HepG2 (cell line): ENCODE measurements around the gene CAPS. TPM values are rescaled to one million over a fixed set of nuclear protein-coding genes. Genes with fewer than 3 reads are reported as not detected.

Experiments used
- BRF2 ChIP-seq: sonication (generic); formaldehyde crosslinking; IDR thresholded peaks from 2 replicates; pipeline ENCODE4 v1.8.1; 2022; ENCODE audit warnings: mild to moderate bottlenecking, missing genetic modification reagents
- CC2D1A ChIP-seq: sonication (generic); formaldehyde crosslinking; IDR thresholded peaks from 2 replicates; pipeline ENCODE4 v1.8.1; 2023; ENCODE audit warnings: mild to moderate bottlenecking, missing genetic modification reagents
- CREM ChIP-seq, 2 experiments: sonication (generic) in 1 of 2; formaldehyde crosslinking in 1 of 2; IDR thresholded peaks; 2 replicates each; pipeline versions ENCODE4 v1.4.0 to v1.6.1; 2016 to 2020; ENCODE audit warnings: antibody characterized with exemption in 1 of 2, mild to moderate bottlenecking in 1 of 2, missing genetic modification reagents in 1 of 2
- EZH2 ChIP-seq: conservative IDR thresholded peaks from 2 replicates; pipeline ENCODE4 v1.6.1; 2012; ENCODE audit warnings: mild to moderate bottlenecking, low read depth, low read length, moderate library complexity
- IKZF1 ChIP-seq: fragments of 450-650 bp; IDR thresholded peaks from 2 replicates; pipeline ENCODE4 v1.7.1; 2016
- IRF1 ChIP-seq: sonication (generic); formaldehyde crosslinking; IDR thresholded peaks from 2 replicates; pipeline ENCODE4 v1.4.0; 2020; ENCODE audit warnings: low read depth, mild to moderate bottlenecking, missing genetic modification reagents
- LCORL ChIP-seq, 2 experiments: fragments of 450-650 bp in 1 of 2; sonication (generic) in 1 of 2; formaldehyde crosslinking in 1 of 2; IDR thresholded peaks; 2 replicates each; pipeline versions ENCODE4 v1.5.0 to v1.6.1; 2017 to 2020; ENCODE audit warnings: antibody characterized with exemption in 1 of 2, missing genetic modification reagents in 1 of 2
- PLRG1 ChIP-seq: fragments of 450-650 bp; conservative IDR thresholded peaks from 2 replicates; pipeline ENCODE4 v1.6.1; 2016
- RFX3 ChIP-seq: IDR thresholded peaks from 2 replicates; pipeline ENCODE4 v1.6.1; 2016; ENCODE audit warnings: missing biosample characterization, missing genetic modification reagents
- RFXANK ChIP-seq: IDR thresholded peaks from 2 replicates; pipeline ENCODE4 v1.6.1; 2016
- SP1 ChIP-seq, 2 experiments: fragments of 450-650 bp in 1 of 2; sonication (generic) in 1 of 2; formaldehyde crosslinking in 1 of 2; IDR thresholded peaks; 2 replicates each; pipeline versions ENCODE4 v1.4.0 to v1.6.1; 2016 to 2020; ENCODE audit warnings: missing genetic modification reagents in 1 of 2
- TP53 ChIP-seq: sonication (generic); formaldehyde crosslinking; conservative IDR thresholded peaks from 2 replicates; pipeline ENCODE4 v1.4.0; 2020; ENCODE audit warnings: missing genetic modification reagents
- ZBTB1 ChIP-seq: sonication (generic); formaldehyde crosslinking; IDR thresholded peaks from 2 replicates; pipeline ENCODE4 v1.4.0; 2020; ENCODE audit warnings: missing genetic modification reagents, borderline replicate concordance
- ZBTB2 ChIP-seq: sonication (generic); formaldehyde crosslinking; IDR thresholded peaks from 2 replicates; pipeline ENCODE4 v1.8.0; 2022; ENCODE audit warnings: low read depth, missing genetic modification reagents
- ZC3H4 ChIP-seq: sonication (generic); formaldehyde crosslinking; IDR thresholded peaks from 2 replicates; pipeline ENCODE4 v1.4.0; 2020; ENCODE audit warnings: missing genetic modification reagents, borderline replicate concordance
- ZNF121 ChIP-seq: sonication (generic); formaldehyde crosslinking; IDR thresholded peaks from 2 replicates; pipeline ENCODE4 v1.5.0; 2020; ENCODE audit warnings: mild to moderate bottlenecking, missing genetic modification reagents
- ZNF235 ChIP-seq: sonication (generic); formaldehyde crosslinking; IDR thresholded peaks from 2 replicates; pipeline ENCODE4 v1.8.1; 2023; ENCODE audit warnings: mild to moderate bottlenecking, missing genetic modification reagents, borderline replicate concordance
- ZNF263 ChIP-seq: sonication (generic); formaldehyde crosslinking; IDR thresholded peaks from 2 replicates; pipeline ENCODE4 v1.4.0; 2020; ENCODE audit warnings: missing genetic modification reagents
- ZNF317 ChIP-seq: sonication (generic); formaldehyde crosslinking; IDR thresholded peaks from 2 replicates; pipeline ENCODE4 v1.5.0; 2020; ENCODE audit warnings: mild to moderate bottlenecking, missing genetic modification reagents
- ZNF335 ChIP-seq: sonication (generic); formaldehyde crosslinking; IDR thresholded peaks from 2 replicates; pipeline ENCODE4 v1.4.0; 2020; ENCODE audit warnings: missing genetic modification reagents
- ZNF430 ChIP-seq: sonication (generic); formaldehyde crosslinking; IDR thresholded peaks from 2 replicates; pipeline ENCODE4 v1.9.0; 2021; ENCODE audit warnings: mild to moderate bottlenecking, missing genetic modification reagents
- ZNF432 ChIP-seq: sonication (generic); formaldehyde crosslinking; IDR thresholded peaks from 2 replicates; pipeline ENCODE4 v1.5.0; 2020; ENCODE audit warnings: missing genetic modification reagents, mild to moderate bottlenecking, borderline replicate concordance
- ZNF546 ChIP-seq: sonication (generic); formaldehyde crosslinking; conservative IDR thresholded peaks from 2 replicates; pipeline ENCODE4 v1.8.1; 2023; ENCODE audit warnings: mild to moderate bottlenecking, missing genetic modification reagents
- ZNF564 ChIP-seq: sonication (generic); formaldehyde crosslinking; IDR thresholded peaks from 2 replicates; pipeline ENCODE4 v1.8.1; 2023; ENCODE audit warnings: mild to moderate bottlenecking, missing genetic modification reagents
- ZNF619 ChIP-seq: sonication (generic); formaldehyde crosslinking; IDR thresholded peaks from 2 replicates; pipeline ENCODE4 v1.4.0; 2020; ENCODE audit warnings: mild to moderate bottlenecking, missing genetic modification reagents
- ZNF7 ChIP-seq: IDR thresholded peaks from 2 replicates; pipeline ENCODE4 v1.6.1; 2016; ENCODE audit warnings: missing biosample characterization, missing genetic modification reagents
- polyA plus RNA-seq, 8 experiments: library from polyadenylated mRNA; depleted of rRNA in 3 of 8; stranded (reverse) in 7 of 8; unstranded in 1 of 8; fragments of >200 nt; fragmentation: Illumina TruSeq in 4 of 8; extraction: Trizol in 4 of 8; gene quantifications; 2 replicates each; pipeline versions ENCODE4 v1.2.1 to v1.2.3, GENCODE V29; 2011 to 2016; ENCODE audit warnings: low read depth in 4 of 8, missing spikeins in 1 of 8, mixed read lengths in 1 of 8; ENCODE audit not compliant: insufficient read depth in 1 of 8
- total RNA-seq, 5 experiments: library from RNA; depleted of rRNA; stranded (reverse); fragments of >200 nt; fragmentation: Illumina TruSeq; extraction: Trizol; gene quantifications; 2 replicates each; pipeline ENCODE4 v1.2.3, GENCODE V29; 2016; ENCODE audit warnings: low read depth in 1 of 5

Gene CAPS
- total and polyA plus RNA-seq, 2 of the 13 experiments (the other 11 are each of a cell fraction or from before 2014, with no cell fraction given), result 3.1 TPM

- TF ChIP-seq CREM (IDR thresholded peaks at IDR 0.05) (peak; percentile 83), CREM (CRISPR knock-in tag; IDR thresholded peaks at IDR 0.05) (no peak), ZNF335 (CRISPR knock-in tag) (peak; percentile 73; the same call in 1 of the 2 replicates), RFX3 (CRISPR knock-in tag) (0 out of 2 replicates have a peak, but pooled peaks have one; percentile 25), ZNF546 (CRISPR knock-in tag) (peak; percentile 50; the same call in 1 of the 2 replicates), ZNF7 (peak; percentile 68), BRF2 (CRISPR knock-in tag) (0 out of 2 replicates have a peak, but pooled peaks have one; percentile 53), ZNF564 (CRISPR knock-in tag) (no peak; the same call in 1 of the 2 replicates), ZNF430 (CRISPR knock-in tag) (peak; percentile 70; the same call in 1 of the 2 replicates), ZBTB2 (no peak), ZNF263 (CRISPR knock-in tag) (peak; percentile 53), PLRG1 (no peak), TP53 (CRISPR knock-in tag) (no peak; the same call in 1 of the 2 replicates), ZNF432 (CRISPR knock-in tag) (no peak), ZNF619 (CRISPR knock-in tag) (peak; percentile 43; the same call in 1 of the 2 replicates), ZC3H4 (no peak), ZNF121 (peak; percentile 88), IRF1 (no peak), CC2D1A (no peak), ZNF317 (CRISPR knock-in tag) (no peak; the same call in 1 of the 2 replicates), ZNF235 (CRISPR knock-in tag) (no peak), SP1 (IDR thresholded peaks at IDR 0.05) (no peak), SP1 (CRISPR knock-in tag; IDR thresholded peaks at IDR 0.05) (no peak), RFXANK (CRISPR knock-in tag) (peak; percentile 74; the same call in 1 of the 2 replicates), LCORL (IDR thresholded peaks at IDR 0.05) (peak; percentile 100), LCORL (CRISPR knock-in tag; IDR thresholded peaks at IDR 0.05) (peak; percentile 100), ZBTB1 (no peak), EZH2 (no peak), IKZF1 (no peak)
Observed at GRCh38 chr19:5870986-5871394, 43.1 kb upstream of the CAPS start (continued).
